CD4-positive, alpha-beta T cell (primary cell): ENCODE measurements around the gene CABP4. TPM values are rescaled to one million over a fixed set of nuclear protein-coding genes. Genes with fewer than 3 reads are reported as not detected.

Source experiments
- ATAC-seq: fragments of 200-7000 bp; cut with Tn5 transposase; one replicate; pipeline ENCODE4 v1.10.0; 2022; ENCODE audit warnings: mild to moderate bottlenecking; ENCODE audit not compliant: poor library complexity
- CTCF ChIA-PET: fragments of 350-600 bp; sonication (Branson Sonifier 250); formaldehyde crosslinking; loops from one replicate; lab custom pipeline; 2021; ENCODE audit warnings: antibody characterized with exemption, inconsistent platforms; lab: Charles Lee
- POLR2A ChIA-PET: fragments of 350-600 bp; sonication (Branson Sonifier 250); formaldehyde crosslinking; loops from one replicate; lab custom pipeline; 2021; ENCODE audit warnings: antibody characterized with exemption, inconsistent platforms; lab: Charles Lee
- DNase-seq, 14 experiments: peaks; one replicate each; pipeline ENCODE4 v3.0.0-alpha.2; 2013 to 2020; ENCODE audit warnings: mixed read lengths in 2 of 14
- H3K27ac ChIP-seq, 2 donors: one replicate each; pipeline versions ENCODE4 v1.5.1 to v1.7.0; 2013; ENCODE audit warnings: low read length in 2 of 2, low read depth in 1 of 2, mild to moderate bottlenecking in 1 of 2
- H3K27me3 ChIP-seq, 2 experiments: 1 replicate in 1 of 2; 2 replicates in 1 of 2; pipeline versions ENCODE4 v1.6.1 to v1.7.0; 2013; ENCODE audit warnings: low read length in 2 of 2, control low read depth in 1 of 2, mild to moderate bottlenecking in 1 of 2, moderate library complexity in 1 of 2; ENCODE audit not compliant: insufficient read depth in 2 of 2, control insufficient read depth in 1 of 2
- H3K36me3 ChIP-seq: one replicate; pipeline ENCODE4 v1.6.1; 2013; ENCODE audit warnings: low read length, control low read depth; ENCODE audit not compliant: insufficient read depth
- H3K4me1 ChIP-seq: one replicate; pipeline ENCODE4 v1.6.1; 2013; ENCODE audit warnings: low read length, control low read depth; ENCODE audit not compliant: insufficient read depth
- H3K4me3 ChIP-seq: one replicate; pipeline ENCODE4 v1.5.1; 2013; ENCODE audit warnings: mild to moderate bottlenecking, low read length, moderate library complexity
- H3K9me3 ChIP-seq, 2 experiments: 1 replicate in 1 of 2; 2 replicates in 1 of 2; pipeline versions ENCODE4 v1.6.1 to v1.7.0; 2013; ENCODE audit warnings: low read length in 2 of 2, mild to moderate bottlenecking in 2 of 2, control low read depth in 1 of 2, moderate library complexity in 1 of 2; ENCODE audit not compliant: control insufficient read depth in 1 of 2, insufficient read depth in 1 of 2
- H3K27ac Mint-ChIP-seq: one replicate; pipeline ENCODE4 v1.8.0; 2020; ENCODE audit warnings: mixed read lengths
- H3K27me3 Mint-ChIP-seq: one replicate; pipeline ENCODE4 v1.8.0; 2021; ENCODE audit warnings: mixed read lengths
- H3K36me3 Mint-ChIP-seq: one replicate; pipeline ENCODE4 v1.8.0; 2021; ENCODE audit warnings: low read depth, mixed read lengths
- H3K4me1 Mint-ChIP-seq: one replicate; pipeline ENCODE4 v1.8.0; 2021; ENCODE audit warnings: low read depth, mixed read lengths
- H3K4me3 Mint-ChIP-seq: one replicate; pipeline ENCODE4 v1.8.0; 2020; ENCODE audit warnings: mild to moderate bottlenecking, mixed read lengths
- H3K9me3 Mint-ChIP-seq: one replicate; pipeline ENCODE4 v1.8.0; 2020; ENCODE audit warnings: mixed read lengths
- CTCF ChIP-seq: fragments of 200-600 bp; IDR thresholded peaks from one replicate; pipeline ENCODE4 v1.8.0; 2022; ENCODE audit warnings: antibody characterized with exemption, mild to moderate bottlenecking
- intact Hi-C, 2 experiments: fragments of 100-400 bp; cut with DNase I in 1 of 2; cut with micrococcal nuclease in 1 of 2; formaldehyde crosslinking; loops; one replicate each; pipeline versions ENCODE4 v1.15.1 to v1.9.0; 2023 to 2025; cut with DNase I, micrococcal nuclease
- total RNA-seq, 174 experiments: library from RNA in 2 of 174; stranded (reverse) in 2 of 174; gene quantifications; one replicate each; pipeline ENCODE4 v1.2.3 and lab custom pipeline; 2021 to 2026

CABP4 gene
- total RNA-seq, 2 experiments from 2014 or later: 7.5 to 8.5 TPM

- H3K4me1 ChIP-seq: peaks cover 92% of the 10 kb centered on the region
- ChIA-PET CTCF (interaction anchor here (0.5 to 1.9 kb wide), 15 partner anchors 9 to 99 kb away, joined by 3 to 8 read pairs (median 4); partner anchors contain the start of genes AIP, PITPNM1, POLD4 and RAD9A), POLR2A (interaction anchor here (0.7 to 3.5 kb wide), 15 partner anchors 9 to 98 kb away, joined by 3 to 136 read pairs (median 8); partner anchors contain the start of genes AIP, CORO1B, PITPNM1 and PTPRCAP)
- DNase-seq (peak in 5 of 14 experiments; percentile 41 to 73 (median 51)), ATAC-seq (no peak)
- peak overlapping the region; percentile 100 for H3K4me3 ChIP-seq
- no peak for TF ChIP-seq CTCF
- peak overlapping the region; percentile 88 for H3K4me3 Mint-ChIP-seq
- H3K9me3 ChIP-seq: no peaks in the 10 kb centered on the region
- no peaks in the 10 kb centered on the region for H3K27me3 Mint-ChIP-seq
- peak overlapping the region; percentile 41 to 84 for H3K27ac ChIP-seq
- peaks cover 54% of the 10 kb centered on the region for H3K36me3 Mint-ChIP-seq
- H3K27me3 ChIP-seq: no peaks in the 10 kb centered on the region
- H3K36me3 ChIP-seq: peaks cover 48% of the 10 kb centered on the region
- intact Hi-C loops: loop anchor here in 1 of 2 experiments (2.0 kb wide), 1 partner anchor 28 kb away; no protein-coding TSS in a partner anchor
- H3K4me1 Mint-ChIP-seq: peaks cover 84% of the 10 kb centered on the region
- no peaks in the 10 kb centered on the region for H3K9me3 Mint-ChIP-seq
- peak overlapping the region; percentile 98 for H3K27ac Mint-ChIP-seq
These were observed 48.0 kb upstream of the CABP4 start for GRCh38 chr11:67406969-67407687.

- Mint-ChIP-seq H3K27me3 (no peaks in the 10 kb centered on the region), H3K36me3 (peaks cover 54% of the 10 kb centered on the region), H3K4me3 (peak overlapping the region; percentile 88), H3K9me3 (no peaks in the 10 kb centered on the region), H3K4me1 (peaks cover 89% of the 10 kb centered on the region), H3K27ac (peak overlapping the region; percentile 98)
- no peaks in the 10 kb centered on the region for H3K27me3 ChIP-seq
- no peak for TF ChIP-seq CTCF
- H3K27ac ChIP-seq: peak overlapping the region; percentile 65 to 84
- H3K9me3 ChIP-seq: no peaks in the 10 kb centered on the region
- peak overlapping the region; percentile 100 for H3K4me3 ChIP-seq
- DNase-seq (no peak), ATAC-seq (no peak)
- H3K36me3 ChIP-seq: peaks cover 48% of the 10 kb centered on the region
- ChIA-PET POLR2A (interaction anchor here (0.6 to 3.5 kb wide), 17 partner anchors 8 to 180 kb away, joined by 3 to 136 read pairs (median 9); partner anchors contain the start of genes AIP, CORO1B, PITPNM1 and POLD4), CTCF (interaction anchor here (0.5 to 1.9 kb wide), 12 partner anchors 9 to 98 kb away, joined by 3 to 8 read pairs (median 4); partner anchors contain the start of genes AIP, PITPNM1, POLD4 and RAD9A)
- H3K4me1 ChIP-seq: peaks cover 92% of the 10 kb centered on the region
- intact Hi-C loops: loop anchor here (2.0 kb wide), 2 partner anchors 27 to 29 kb away; partner anchors contain the start of gene PTPRCAP (in 1 of the 2)
These were observed 47.4 kb upstream of the CABP4 start for GRCh38 chr11:67407688-67408163.

DNA sequence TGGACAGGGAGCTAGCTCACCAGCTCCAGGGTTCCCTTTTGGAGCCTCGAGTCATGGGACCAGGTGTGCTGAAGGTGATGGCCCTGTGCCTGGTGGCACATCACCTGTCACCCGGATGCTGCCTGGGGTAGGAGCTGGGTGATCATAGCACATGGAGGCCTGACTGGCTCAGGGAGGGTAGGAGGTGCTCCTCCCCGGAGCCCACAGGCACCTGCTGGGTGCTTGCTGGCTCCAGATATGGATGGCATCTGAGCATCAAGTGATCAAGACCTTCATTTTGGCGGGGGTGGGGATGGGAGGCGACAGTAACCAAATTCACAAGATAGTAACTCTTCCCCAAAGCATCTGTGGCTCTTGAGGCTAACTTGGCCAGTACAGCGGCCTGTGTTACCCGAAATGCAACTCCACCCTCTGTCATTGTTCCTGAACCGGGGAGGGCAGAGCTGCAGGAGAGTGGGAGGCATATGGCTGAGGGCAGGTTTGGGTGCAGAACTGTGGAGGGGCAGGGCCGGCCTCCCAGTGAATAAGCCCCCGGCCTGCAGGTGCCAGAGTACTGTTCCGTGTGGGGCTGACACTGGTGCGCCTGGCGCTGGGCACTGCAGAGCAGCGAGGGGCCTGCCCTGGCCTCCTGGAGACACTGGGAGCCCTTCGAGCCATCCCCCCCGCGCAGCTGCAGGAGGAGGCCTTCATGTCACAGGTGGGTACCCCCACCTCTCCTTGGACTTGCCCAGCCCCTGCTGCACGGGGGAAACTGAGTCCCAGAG, 46.5 kb upstream of the CABP4 start:
- Histone ChIP-seq H3K4me3 (peak overlapping the region; percentile 100), H3K27me3 (no peaks in the 10 kb centered on the region), H3K4me1 (peaks cover 92% of the 10 kb centered on the region), H3K27ac (peak overlapping the region; percentile 65 to 84), H3K9me3 (no peaks in the 10 kb centered on the region), H3K36me3 (peaks cover 48% of the 10 kb centered on the region)
- peaks cover 51% of the 10 kb centered on the region for H3K36me3 Mint-ChIP-seq
- peak overlapping the region; percentile 98 for H3K27ac Mint-ChIP-seq
- H3K4me1 Mint-ChIP-seq: peaks cover 94% of the 10 kb centered on the region
- DNase-seq (peak in 4 of 14 experiments; percentile 37 to 60 (median 54)), ATAC-seq (peak; percentile 19)
- H3K9me3 Mint-ChIP-seq: no peaks in the 10 kb centered on the region
- ChIA-PET POLR2A (interaction anchor here (0.6 to 3.5 kb wide), 23 partner anchors 8 to 180 kb away, joined by 3 to 136 read pairs (median 8); partner anchors contain the start of genes AIP, CORO1B, PITPNM1 and POLD4), CTCF (interaction anchor here (1.2 to 1.9 kb wide), 4 partner anchors 9 to 64 kb away, joined by 3 to 6 read pairs (median 4); partner anchors contain the start of genes PTPRCAP and RAD9A)
- no peaks in the 10 kb centered on the region for H3K27me3 Mint-ChIP-seq
- peak overlapping the region; percentile 88 for H3K4me3 Mint-ChIP-seq
- intact Hi-C loops: loop anchor here in 1 of 2 experiments (2.0 kb wide), 1 partner anchor 28 kb away; the partner anchor contains the start of gene PTPRCAP
- TF ChIP-seq CTCF: no peak
